Vagina (tissue), 2 donors: ENCODE measurements around the gene STAB1.

ENCODE experiments used
- CTCF ChIP-seq, 3 experiments: fragments of 450-650 bp in 2 of 3; fragments of 200-600 bp in 1 of 3; sonication (generic) in 1 of 3; IDR thresholded peaks; one replicate each; pipeline ENCODE4 v1.5.1; 2017 to 2019; ENCODE audit warnings: antibody characterized with exemption in 3 of 3, mild to moderate bottlenecking in 2 of 3, moderate library complexity in 2 of 3
- POLR2A ChIP-seq, 2 donors: fragments of 450-650 bp; IDR thresholded peaks; one replicate each; pipeline ENCODE4 v1.6.1; 2017; ENCODE audit warnings: antibody characterized with exemption in 2 of 2, mild to moderate bottlenecking in 2 of 2, moderate library complexity in 2 of 2

GRCh38 chr3:52498137-52499054, 3.3 kb downstream of the STAB1 start:
- no peak for TF ChIP-seq CTCF (IDR thresholded peaks at IDR 0.05)
- TF ChIP-seq POLR2A (IDR thresholded peaks at IDR 0.05) = no peak
